Glutamatergic neuron (in vitro differentiated cells): ENCODE measurements around the gene SFMBT2. TPM values are rescaled to one million over a fixed set of nuclear protein-coding genes. Genes with fewer than 3 reads are reported as not detected.

Experiments used
- DNase-seq: peaks from one replicate; pipeline ENCODE4 v3.0.0; 2022
- H3K27ac Mint-ChIP-seq: one replicate; pipeline ENCODE4 v1.8.0; 2020; ENCODE audit warnings: mild to moderate bottlenecking, mixed read lengths, inconsistent platforms; ENCODE audit not compliant: unreplicated experiment
- H3K27me3 Mint-ChIP-seq: one replicate; pipeline ENCODE4 v1.8.0; 2020; ENCODE audit warnings: mild to moderate bottlenecking, moderate library complexity, mixed read lengths, inconsistent platforms; ENCODE audit not compliant: unreplicated experiment
- H3K36me3 Mint-ChIP-seq: one replicate; pipeline ENCODE4 v1.8.0; 2020; ENCODE audit warnings: mild to moderate bottlenecking, mixed read lengths, inconsistent platforms; ENCODE audit not compliant: unreplicated experiment
- H3K4me1 Mint-ChIP-seq: one replicate; pipeline ENCODE4 v1.8.0; 2020; ENCODE audit warnings: mild to moderate bottlenecking, low read depth, mixed read lengths, inconsistent platforms; ENCODE audit not compliant: unreplicated experiment
- H3K4me3 Mint-ChIP-seq: one replicate; pipeline ENCODE4 v1.8.0; 2020; ENCODE audit warnings: mild to moderate bottlenecking, mixed read lengths, inconsistent platforms; ENCODE audit not compliant: unreplicated experiment
- H3K9me3 Mint-ChIP-seq: one replicate; pipeline ENCODE4 v1.8.0; 2020; ENCODE audit warnings: mild to moderate bottlenecking, moderate library complexity, mixed read lengths, inconsistent platforms; ENCODE audit not compliant: unreplicated experiment
- CTCF ChIP-seq: fragments of 200-600 bp; sonication (generic); IDR thresholded peaks from one replicate; pipeline ENCODE4 v1.5.0; 2021; ENCODE audit not compliant: partially characterized antibody, unreplicated experiment
- total RNA-seq: library from RNA; stranded (reverse); fragmentation: NEBNext Ultra II Directional; extraction: Animal tissue kit (Norgen Biotek cat#: 25700); gene quantifications from one replicate; pipeline ENCODE4 v1.2.1, GENCODE V29; 2021; ENCODE audit not compliant: unreplicated experiment

SFMBT2 gene
- total RNA-seq, 1 donor from 2014 or later = 9.1 TPM

GRCh38 chr10:7449063-7449695 lies 38.3 kb upstream of the SFMBT2 start:
- Mint-ChIP-seq H3K9me3 (peaks cover 6% of the 10 kb centered on the region), H3K27ac (peak overlapping the region; percentile 62), H3K4me1 (no peaks in the 10 kb centered on the region), H3K27me3 (peaks cover 5% of the 10 kb centered on the region), H3K4me3 (no peak overlapping the region), H3K36me3 (peaks cover 30% of the 10 kb centered on the region)
- TF ChIP-seq CTCF = no peak
- no peak for DNase-seq

- peaks cover 3% of the 10 kb centered on the region for H3K4me1 Mint-ChIP-seq
- H3K27ac Mint-ChIP-seq = no peak overlapping the region
- TF ChIP-seq CTCF = no peak
- DNase-seq = no peak
- no peak overlapping the region for H3K4me3 Mint-ChIP-seq
- H3K36me3 Mint-ChIP-seq = peaks cover 19% of the 10 kb centered on the region
- H3K9me3 Mint-ChIP-seq = peaks cover 4% of the 10 kb centered on the region
- H3K27me3 Mint-ChIP-seq = peaks cover 5% of the 10 kb centered on the region
These were observed 34.8 kb upstream of the SFMBT2 start for GRCh38 chr10:7445474-7446185.

- Mint-ChIP-seq H3K4me3 (no peak overlapping the region), H3K27ac (no peak overlapping the region), H3K4me1 (peaks cover 3% of the 10 kb centered on the region), H3K9me3 (peaks cover 4% of the 10 kb centered on the region), H3K36me3 (peaks cover 11% of the 10 kb centered on the region), H3K27me3 (peaks cover 5% of the 10 kb centered on the region)
- no peak for TF ChIP-seq CTCF
- DNase-seq = no peak
These were observed 33.8 kb upstream of the SFMBT2 start for GRCh38 chr10:7444551-7445121.

GRCh38 chr10:7443036-7443435 lies 32.2 kb upstream of the SFMBT2 start:
- peaks cover 4% of the 10 kb centered on the region for H3K27me3 Mint-ChIP-seq
- TF ChIP-seq CTCF = no peak
- H3K9me3 Mint-ChIP-seq = no peaks in the 10 kb centered on the region
- no peak for DNase-seq
- H3K4me3 Mint-ChIP-seq = no peak overlapping the region
- no peak overlapping the region for H3K27ac Mint-ChIP-seq
- no peaks in the 10 kb centered on the region for H3K36me3 Mint-ChIP-seq
- peaks cover 3% of the 10 kb centered on the region for H3K4me1 Mint-ChIP-seq
